ENCODE measurements around the gene IVD. TPM values are rescaled to one million over a fixed set of nuclear protein-coding genes. Genes with fewer than 3 reads are reported as not detected.

IVD gene
- total and polyA plus RNA-seq, 2 of the 4 experiments (the other 2 are of a cell fraction) = 31.7 to 41.1 TPM

DNA sequence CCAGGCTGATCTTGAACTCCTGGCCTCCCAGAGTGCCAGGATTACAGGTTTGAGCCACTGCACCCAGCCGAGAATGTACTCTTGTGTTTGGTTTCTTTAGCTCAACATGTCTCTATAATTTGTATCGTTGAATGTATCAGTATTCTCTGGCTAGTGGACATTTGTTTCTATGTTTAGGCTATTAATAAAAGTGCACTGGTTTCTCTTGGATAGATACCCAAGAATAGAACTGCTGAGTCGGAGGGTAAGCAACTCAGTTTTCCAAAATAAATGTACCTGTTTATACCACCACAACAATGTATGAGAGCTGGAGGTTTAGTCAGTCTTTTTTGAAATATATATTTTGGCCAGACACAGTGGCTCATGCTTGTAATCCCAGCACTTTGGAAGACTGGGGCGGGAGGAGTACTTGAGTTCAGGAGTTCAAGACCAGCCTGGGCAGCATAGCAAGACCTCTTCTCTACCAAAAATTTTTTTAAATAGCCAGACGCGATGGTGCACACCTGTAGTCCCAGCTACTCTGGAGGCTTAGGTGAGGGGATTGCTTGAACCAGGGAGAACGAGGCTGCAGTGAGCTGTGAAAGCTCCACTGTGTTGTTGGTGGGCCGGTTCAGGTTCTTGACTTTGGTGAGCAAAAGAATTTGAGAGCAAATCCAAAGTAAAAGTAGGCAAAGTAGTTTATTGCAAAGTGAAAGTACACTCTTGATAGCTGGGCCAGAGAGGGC is 7.7 kb upstream of the IVD start:
- intact Hi-C loops (cut with micrococcal nuclease) = no loop called here
- Histone ChIP-seq H2AK5ac (ENCODE audit: low read depth, low read length) (no peak overlapping the region), H2BK120ac (ENCODE audit: low read depth, low read length) (no peak overlapping the region), H3K4me2 (ENCODE audit: low read depth, low read length) (no peak overlapping the region), H2AK9ac (replicated peaks; ENCODE audit: low read depth, low read length, poor library complexity) (no peak overlapping the region), H2BK15ac (ENCODE audit: low read depth, low read length) (no peak overlapping the region), H3K18ac (ENCODE audit: low read depth, low read length) (no peak overlapping the region), H4K20me1 (ENCODE audit: insufficient read depth, low read length) (no peaks in the 10 kb centered on the region), H2AFZ (replicated peaks; ENCODE audit: low read length, poor library complexity) (no peak overlapping the region), H3K14ac (replicated peaks; ENCODE audit: low read depth, low read length) (no peak overlapping the region), H3K9ac (ENCODE audit: low read depth, low read length) (no peak overlapping the region), H3K27me3 (ENCODE audit: control insufficient read depth, insufficient read depth, low read length) (no peaks in the 10 kb centered on the region), H3K9me3 (ENCODE audit: control insufficient read depth, insufficient read depth, low read length) (no peaks in the 10 kb centered on the region), H3K4me1 (ENCODE audit: control insufficient read depth, insufficient read depth, low read length) (no peaks in the 10 kb centered on the region), H4K8ac (ENCODE audit: low read depth in 2 of 2, low read length in 2 of 2) (no peak overlapping the region), H3K36me3 (ENCODE audit: control insufficient read depth, insufficient read depth, low read length) (peaks cover 5% of the 10 kb centered on the region), H4K5ac (ENCODE audit: low read depth, low read length) (no peak overlapping the region), H3K4me3 (ENCODE audit: insufficient read depth, low read depth, low read length) (no peak overlapping the region), H4K91ac (ENCODE audit: insufficient read depth, low read depth, low read length) (no peak overlapping the region), H3K56ac (ENCODE audit: extremely low read depth, insufficient read depth, low read length) (no peak overlapping the region), H3K79me1 (ENCODE audit: low read depth in 1 of 2, low read length in 2 of 2) (no peaks in the 10 kb centered on the region), H2BK20ac (ENCODE audit: low read depth, low read length) (no peak overlapping the region), H3K4ac (ENCODE audit: low read depth, low read length) (no peak overlapping the region), H3K23ac (ENCODE audit: low read depth, low read length) (no peak overlapping the region), H2BK5ac (ENCODE audit: low read depth, low read length, poor library complexity, severe bottlenecking) (no peak overlapping the region), H3K27ac (ENCODE audit: insufficient read depth, low read length) (no peak overlapping the region), H3K9me1 (ENCODE audit: insufficient read depth, low read length) (no peaks in the 10 kb centered on the region)
- DNase-seq (no peak), ATAC-seq (ENCODE audit: low read depth) (no peak)
- POLR2A ChIA-PET (ENCODE audit: unreplicated experiment) = no interaction called here
- CTCF ChIA-PET = no interaction called here
- 93% methylated on average over 3 of the region's 8 CpGs; no CpG with 5 or more reads in 1 of the 2 experiments for WGBS, 2 experiments (ENCODE audit: extremely low coverage in 2 of 2, insufficient read length in 1 of 2)
- TF ChIP-seq, protein P1, sequence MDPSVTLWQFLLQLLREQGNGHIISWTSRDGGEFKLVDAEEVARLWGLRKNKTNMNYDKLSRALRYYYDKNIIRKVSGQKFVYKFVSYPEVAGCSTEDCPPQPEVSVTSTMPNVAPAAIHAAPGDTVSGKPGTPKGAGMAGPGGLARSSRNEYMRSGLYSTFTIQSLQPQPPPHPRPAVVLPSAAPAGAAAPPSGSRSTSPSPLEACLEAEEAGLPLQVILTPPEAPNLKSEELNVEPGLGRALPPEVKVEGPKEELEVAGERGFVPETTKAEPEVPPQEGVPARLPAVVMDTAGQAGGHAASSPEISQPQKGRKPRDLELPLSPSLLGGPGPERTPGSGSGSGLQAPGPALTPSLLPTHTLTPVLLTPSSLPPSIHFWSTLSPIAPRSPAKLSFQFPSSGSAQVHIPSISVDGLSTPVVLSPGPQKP (IDR thresholded peaks at IDR 0.05; ENCODE audit: borderline replicate concordance, low read depth, low read length) = no peak
- TF ChIP-seq NFE2L2 (IDR thresholded peaks at IDR 0.05; ENCODE audit: low read depth, low read length) (no peak), BHLHE40 (IDR thresholded peaks at IDR 0.05; ENCODE audit: low read depth, low read length) (no peak), MAFK (IDR thresholded peaks at IDR 0.05; ENCODE audit: low read depth, low read length) (0 out of 2 replicates have a peak, but pooled peaks have one; percentile 16)
- BruUV-seq (replicated peaks) = no TSS peak
- in situ Hi-C loops (cut with MboI; ENCODE audit: low sequenced_read_pairs) = no loop called here
- dilution Hi-C loops (cut with HindIII; ENCODE audit: low sequenced_read_pairs, unreplicated experiment) = no loop called here

All from IMR-90 (cell line).